Suprapubic skin (tissue), 4 donors: ENCODE results near the gene GALNT15. TPM values are rescaled to one million over a fixed set of nuclear protein-coding genes. Genes with fewer than 3 reads are reported as not detected.
A peak's percentile ranks its signal among the peaks of the same experiment; 100 is the strongest.

Source experiments
- DNase-seq, 2 donors: peaks; one replicate each; pipeline ENCODE4 v3.0.0-alpha.2; 2019; ENCODE audit warnings: low spot score in 2 of 2
- H3K27ac ChIP-seq: fragments of 200-600 bp; sonication (generic); one replicate; pipeline ENCODE4 v1.5.1; 2019
- H3K27me3 ChIP-seq: fragments of 200-600 bp; sonication (generic); one replicate; pipeline ENCODE4 v1.5.1; 2019
- H3K36me3 ChIP-seq: fragments of 200-600 bp; sonication (generic); one replicate; pipeline ENCODE4 v1.5.1; 2019
- H3K4me1 ChIP-seq: fragments of 200-600 bp; sonication (generic); one replicate; pipeline ENCODE4 v1.5.1; 2019
- H3K4me3 ChIP-seq: fragments of 200-600 bp; sonication (generic); one replicate; pipeline ENCODE4 v1.5.1; 2019; ENCODE audit warnings: mild to moderate bottlenecking
- H3K9me3 ChIP-seq: fragments of 200-600 bp; sonication (generic); one replicate; pipeline ENCODE4 v1.5.1; 2019
- EP300 ChIP-seq: sonication (generic); formaldehyde crosslinking; IDR thresholded peaks from one replicate; pipeline ENCODE4 v1.6.1; 2017; ENCODE audit warnings: antibody characterized with exemption
- POLR2A ChIP-seq, 2 donors: fragments of 450-650 bp; IDR thresholded peaks; one replicate each; pipeline ENCODE4 v1.6.1; 2017; ENCODE audit warnings: antibody characterized with exemption in 2 of 2, mild to moderate bottlenecking in 2 of 2, moderate library complexity in 2 of 2
- POLR2AphosphoS5 ChIP-seq, 3 donors: sonication (generic); formaldehyde crosslinking; IDR thresholded peaks; one replicate each; pipeline ENCODE4 v1.6.1; 2017; ENCODE audit warnings: antibody characterized with exemption in 3 of 3
- WGBS: methylation state at CpG from one replicate; pipeline ENCODE4 v1.1.5; 2018; 5-methylcytosine and 5-hydroxymethylcytosine counted together
- total RNA-seq, 4 donors: library from RNA; depleted of rRNA; stranded (reverse); fragments of >200 nt; gene quantifications; one replicate each; pipeline ENCODE4 v1.1.0, GENCODE V29; 2016
- TF ChIP-seq, protein P1 (sequence below), 2 donors: fragments of 200-600 bp in 1 of 2; fragments of 450-650 bp in 1 of 2; sonication (generic) in 1 of 2; IDR thresholded peaks; one replicate each; pipeline ENCODE4 v1.5.1; 2016 to 2019; ENCODE audit warnings: antibody characterized with exemption in 2 of 2, mild to moderate bottlenecking in 1 of 2, moderate library complexity in 1 of 2

Gene GALNT15
- total RNA-seq, 4 donors from 2014 or later = 15.5 to 113 (median 49.1) TPM

- no peaks in the 10 kb centered on the region for H3K36me3 ChIP-seq
- 87% methylated on average over 2 of the region's 2 CpGs for WGBS
- H3K4me1 ChIP-seq = peaks cover 28% of the 10 kb centered on the region
- H3K27ac ChIP-seq = no peak overlapping the region
- no peaks in the 10 kb centered on the region for H3K9me3 ChIP-seq
- no peaks in the 10 kb centered on the region for H3K27me3 ChIP-seq
- no peak overlapping the region for H3K4me3 ChIP-seq
- TF ChIP-seq POLR2A (IDR thresholded peaks at IDR 0.05) (no peak), EP300 (no peak), POLR2AphosphoS5 (IDR thresholded peaks at IDR 0.05) (no peak)
- TF ChIP-seq, protein P1, sequence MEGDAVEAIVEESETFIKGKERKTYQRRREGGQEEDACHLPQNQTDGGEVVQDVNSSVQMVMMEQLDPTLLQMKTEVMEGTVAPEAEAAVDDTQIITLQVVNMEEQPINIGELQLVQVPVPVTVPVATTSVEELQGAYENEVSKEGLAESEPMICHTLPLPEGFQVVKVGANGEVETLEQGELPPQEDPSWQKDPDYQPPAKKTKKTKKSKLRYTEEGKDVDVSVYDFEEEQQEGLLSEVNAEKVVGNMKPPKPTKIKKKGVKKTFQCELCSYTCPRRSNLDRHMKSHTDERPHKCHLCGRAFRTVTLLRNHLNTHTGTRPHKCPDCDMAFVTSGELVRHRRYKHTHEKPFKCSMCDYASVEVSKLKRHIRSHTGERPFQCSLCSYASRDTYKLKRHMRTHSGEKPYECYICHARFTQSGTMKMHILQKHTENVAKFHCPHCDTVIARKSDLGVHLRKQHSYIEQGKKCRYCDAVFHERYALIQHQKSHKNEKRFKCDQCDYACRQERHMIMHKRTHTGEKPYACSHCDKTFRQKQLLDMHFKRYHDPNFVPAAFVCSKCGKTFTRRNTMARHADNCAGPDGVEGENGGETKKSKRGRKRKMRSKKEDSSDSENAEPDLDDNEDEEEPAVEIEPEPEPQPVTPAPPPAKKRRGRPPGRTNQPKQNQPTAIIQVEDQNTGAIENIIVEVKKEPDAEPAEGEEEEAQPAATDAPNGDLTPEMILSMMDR (IDR thresholded peaks at IDR 0.05) = no peak
- no peak for DNase-seq
Observed at GRCh38 chr3:16146015-16146730, 28.3 kb upstream of the GALNT15 start.

DNA sequence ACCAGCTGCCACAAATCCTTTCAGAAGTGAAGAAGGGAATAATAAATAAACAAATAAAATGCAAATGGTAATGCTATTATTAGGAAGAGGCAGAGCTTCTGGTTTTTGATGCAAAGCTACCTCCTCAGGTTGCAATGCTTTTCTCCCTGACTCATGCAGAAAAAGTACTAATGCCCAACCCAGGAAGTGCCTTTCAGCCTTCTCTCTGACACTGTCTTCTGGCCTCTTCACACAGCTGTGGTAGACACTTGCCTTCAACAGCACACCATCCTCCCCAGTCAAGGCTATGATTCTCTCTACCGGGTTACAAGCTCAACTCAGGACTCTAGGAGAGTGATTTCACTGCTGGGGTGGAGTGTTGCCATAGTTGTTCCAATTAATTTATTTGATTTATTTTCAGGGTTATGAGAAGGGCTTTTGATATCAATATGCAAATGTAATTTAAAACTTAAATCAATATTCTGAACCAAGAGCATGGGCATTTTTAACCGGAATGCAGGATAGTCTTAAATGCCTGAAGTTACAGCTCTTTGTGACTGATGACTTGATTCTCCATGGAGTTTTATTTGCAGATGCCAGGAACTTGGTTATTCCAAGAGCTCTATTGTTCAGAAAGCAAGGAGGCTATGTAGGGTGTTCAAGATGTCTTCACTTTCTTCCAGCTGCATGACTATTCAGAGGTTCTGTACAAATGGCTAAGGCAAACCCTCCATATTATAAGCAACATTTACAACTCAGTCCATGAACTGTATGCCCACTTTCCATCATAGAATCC is 27.1 kb upstream of the GALNT15 start:
- Histone ChIP-seq H3K36me3 (no peaks in the 10 kb centered on the region), H3K4me3 (no peak overlapping the region), H3K4me1 (peaks cover 22% of the 10 kb centered on the region), H3K27ac (peak overlapping the region; percentile 68), H3K9me3 (no peaks in the 10 kb centered on the region), H3K27me3 (no peaks in the 10 kb centered on the region)
- 78% methylated on average over 2 of the region's 2 CpGs for WGBS
- TF ChIP-seq POLR2A (IDR thresholded peaks at IDR 0.05) (no peak), EP300 (no peak), POLR2AphosphoS5 (IDR thresholded peaks at IDR 0.05) (no peak)
- TF ChIP-seq, protein P1 (IDR thresholded peaks at IDR 0.05) = no peak
- no peak for DNase-seq

GRCh38 chr3:16148213-16148612 is 26.3 kb upstream of the GALNT15 start:
- Histone ChIP-seq H3K27ac (peak overlapping the region; percentile 68), H3K36me3 (no peaks in the 10 kb centered on the region), H3K4me1 (peaks cover 22% of the 10 kb centered on the region), H3K4me3 (no peak overlapping the region), H3K9me3 (no peaks in the 10 kb centered on the region), H3K27me3 (no peaks in the 10 kb centered on the region)
- TF ChIP-seq, protein P1 (IDR thresholded peaks at IDR 0.05) = no peak
- no peak for DNase-seq
- 75% methylated on average over 6 of the region's 6 CpGs for WGBS

GRCh38 chr3:16148783-16149182 is 25.7 kb upstream of the GALNT15 start:
- peak; percentile 91 to 92 for DNase-seq
- H3K27me3 ChIP-seq = no peaks in the 10 kb centered on the region
- H3K4me1 ChIP-seq = peaks cover 22% of the 10 kb centered on the region
- peak overlapping the region; percentile 68 for H3K27ac ChIP-seq
- WGBS = 20% methylated on average over 4 of the region's 4 CpGs
- H3K4me3 ChIP-seq = no peak overlapping the region
- no peaks in the 10 kb centered on the region for H3K9me3 ChIP-seq
- H3K36me3 ChIP-seq = no peaks in the 10 kb centered on the region
- TF ChIP-seq, protein P1 (IDR thresholded peaks at IDR 0.05) = no peak
- TF ChIP-seq EP300 = no peak
- TF ChIP-seq POLR2A (IDR thresholded peaks at IDR 0.05) = no peak
- peak in 1 of 3 donors; percentile 52 for TF ChIP-seq POLR2AphosphoS5 (IDR thresholded peaks at IDR 0.05)

GRCh38 chr3:16150285-16150684 is 24.2 kb upstream of the GALNT15 start:
- H3K27ac ChIP-seq = peak overlapping the region; percentile 22
- H3K4me3 ChIP-seq = no peak overlapping the region
- 97% methylated on average over 1 of the region's 1 CpG for WGBS
- H3K36me3 ChIP-seq = no peaks in the 10 kb centered on the region
- TF ChIP-seq POLR2AphosphoS5 (IDR thresholded peaks at IDR 0.05) (no peak), POLR2A (IDR thresholded peaks at IDR 0.05) (no peak), EP300 (no peak)
- TF ChIP-seq, protein P1 (IDR thresholded peaks at IDR 0.05) = no peak
- no peaks in the 10 kb centered on the region for H3K9me3 ChIP-seq
- peaks cover 22% of the 10 kb centered on the region for H3K4me1 ChIP-seq
- H3K27me3 ChIP-seq = no peaks in the 10 kb centered on the region
- DNase-seq = no peak
